ENCODE data around the gene ADCY2.

The ADCY2 gene

DNA sequence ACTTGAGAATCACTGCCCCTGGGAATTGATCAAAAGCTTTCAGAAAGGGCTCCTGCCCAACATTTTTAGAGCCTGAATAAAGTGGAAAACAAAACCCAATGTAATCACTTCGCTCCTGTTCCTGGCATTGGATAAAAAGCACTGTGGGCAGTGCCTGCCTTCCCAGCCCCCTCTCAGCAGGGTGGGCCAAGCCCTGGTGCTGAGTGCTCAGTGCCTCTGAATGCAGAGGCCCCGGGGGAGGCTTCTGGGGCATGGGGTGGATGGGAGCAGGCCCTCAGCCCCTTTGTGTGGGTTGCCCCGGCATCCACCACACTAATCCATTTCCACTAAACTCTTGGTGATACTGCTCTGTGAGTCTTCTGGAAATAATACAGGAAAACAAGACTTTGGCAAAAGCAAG is 399.4 kb downstream of the ADCY2 start:
- no peak for DNase-seq

- no peak for DNase-seq
Observed at GRCh38 chr5:7801891-7802614, 406.1 kb downstream of the ADCY2 start.

DNA sequence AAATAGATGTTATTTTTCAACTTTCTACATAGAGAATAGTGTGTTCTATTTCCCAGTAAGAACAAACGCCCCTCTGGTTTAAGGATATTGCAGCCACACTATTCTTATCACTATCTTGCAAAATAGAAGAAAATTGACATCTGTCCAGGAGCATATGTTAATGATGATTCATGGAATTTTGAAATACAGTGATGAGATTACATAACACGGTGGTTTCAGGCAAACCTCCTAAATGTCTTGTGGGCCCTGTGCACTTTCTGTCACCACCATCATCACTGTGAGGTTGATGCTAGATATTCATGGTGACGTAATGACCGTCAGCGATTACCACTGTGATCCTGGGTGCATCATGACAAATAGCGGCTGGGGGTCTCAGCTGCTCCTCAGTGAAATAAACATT is 406.9 kb downstream of the ADCY2 start:
- no peak for DNase-seq

DNA sequence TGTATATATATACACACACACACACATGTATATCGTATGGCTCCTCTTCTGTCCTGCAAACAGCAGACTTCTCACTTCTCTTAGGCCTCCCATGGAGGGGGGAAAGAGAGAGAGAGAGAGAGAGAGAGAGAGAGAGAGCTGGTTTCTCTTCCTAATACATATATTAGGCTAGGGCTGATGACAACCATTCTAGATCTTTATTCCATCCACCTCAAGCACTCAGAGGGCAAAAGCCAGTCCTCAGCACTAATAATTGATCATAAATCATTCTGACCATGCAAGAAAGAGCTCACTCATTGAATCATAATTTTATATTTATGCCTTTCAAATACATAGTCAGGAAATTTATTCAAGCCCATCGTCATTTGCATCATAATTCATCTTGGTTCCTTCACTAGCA is 408.0 kb downstream of the ADCY2 start:
- no peak for DNase-seq

- DNase-seq: no peak
Observed at GRCh38 chr5:7805379-7805778, 409.4 kb downstream of the ADCY2 start.

DNA sequence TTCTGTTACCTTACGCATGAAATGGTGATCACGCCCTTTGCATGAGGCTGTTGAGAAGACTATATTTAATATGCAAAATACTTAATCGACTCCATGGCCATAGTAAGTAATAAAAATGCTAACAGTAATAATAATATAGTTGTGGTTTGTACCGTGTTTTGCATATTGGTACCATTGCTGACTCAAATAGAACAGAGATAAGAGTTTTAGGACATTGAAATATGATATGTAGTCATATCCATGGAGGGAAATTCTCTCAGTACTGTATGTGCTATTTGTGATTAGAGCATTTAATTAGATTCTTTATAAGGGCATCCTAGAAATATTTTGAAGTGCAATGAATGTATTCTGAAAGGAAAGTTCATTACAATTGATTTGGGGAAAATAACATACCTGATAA is 413.1 kb downstream of the ADCY2 start:
- no peak for DNase-seq

DNA sequence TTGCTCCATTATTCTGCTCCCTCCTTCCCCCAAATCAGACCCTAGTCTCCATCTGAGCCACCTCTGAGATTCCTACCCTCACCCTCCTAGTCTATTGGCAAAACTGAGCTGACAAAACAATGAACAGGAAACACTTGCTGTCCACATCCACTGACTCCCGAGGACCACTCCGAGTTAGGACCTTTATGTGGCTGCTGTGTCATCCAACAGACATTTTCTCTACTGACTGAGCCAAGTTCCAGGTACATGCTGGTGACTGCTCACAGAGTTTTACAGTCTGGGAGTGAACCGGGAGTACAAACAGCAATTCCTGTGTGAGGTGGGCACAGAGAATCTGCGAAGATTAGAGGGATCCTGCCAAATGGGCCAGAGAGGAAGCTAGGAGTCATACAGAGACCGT is 415.8 kb downstream of the ADCY2 start:
- DNase-seq: no peak

DNA sequence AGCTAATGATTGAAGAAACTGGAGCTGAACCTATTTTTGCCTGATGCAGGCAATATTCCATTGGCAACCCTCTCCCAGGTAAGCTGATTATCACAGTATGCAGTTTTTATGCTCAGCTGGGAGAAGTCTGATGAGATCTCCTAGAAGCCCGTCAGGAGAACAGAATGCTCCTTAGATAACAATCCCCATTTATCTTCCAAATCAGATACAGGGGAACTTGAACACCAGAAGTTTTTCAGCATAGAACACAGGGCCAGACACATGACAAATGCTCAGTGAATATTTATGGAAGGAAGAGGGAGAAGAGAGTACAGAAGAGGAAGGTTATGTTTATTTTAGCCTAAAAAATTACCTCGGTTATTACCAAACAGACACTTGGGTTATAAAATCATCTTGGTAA is 417.1 kb downstream of the ADCY2 start:
- no peak for DNase-seq

DNA sequence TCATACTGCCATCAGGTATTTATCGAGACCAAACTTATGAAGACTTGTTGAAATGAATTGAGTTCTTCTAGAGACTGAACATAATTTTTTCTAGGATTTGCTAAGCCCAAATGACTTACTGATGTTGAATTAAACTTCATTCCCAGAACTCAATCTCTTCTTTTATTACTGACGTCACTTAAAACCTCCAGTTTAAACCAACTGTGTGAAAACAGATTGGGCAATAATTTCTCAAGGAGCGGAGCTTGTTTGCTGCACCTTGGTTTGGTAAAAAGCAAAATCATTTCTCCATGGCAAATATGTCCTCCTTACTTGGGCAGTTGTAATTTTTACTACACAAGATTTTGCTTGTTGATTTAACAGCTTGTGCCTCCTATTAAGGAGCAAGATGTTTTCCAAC is 417.6 kb downstream of the ADCY2 start:
- no peak for DNase-seq

- no peak for DNase-seq
Observed at GRCh38 chr5:7814816-7815215, 418.9 kb downstream of the ADCY2 start.

GRCh38 chr5:7815892-7816534 is 420.1 kb downstream of the ADCY2 start:
- DNase-seq: peak; percentile 63

- no peak for DNase-seq
Observed at GRCh38 chr5:7816535-7816901, 420.6 kb downstream of the ADCY2 start.

GRCh38 chr5:7822449-7822848 is 426.5 kb downstream of the ADCY2 start:
- no peak for DNase-seq

DNA sequence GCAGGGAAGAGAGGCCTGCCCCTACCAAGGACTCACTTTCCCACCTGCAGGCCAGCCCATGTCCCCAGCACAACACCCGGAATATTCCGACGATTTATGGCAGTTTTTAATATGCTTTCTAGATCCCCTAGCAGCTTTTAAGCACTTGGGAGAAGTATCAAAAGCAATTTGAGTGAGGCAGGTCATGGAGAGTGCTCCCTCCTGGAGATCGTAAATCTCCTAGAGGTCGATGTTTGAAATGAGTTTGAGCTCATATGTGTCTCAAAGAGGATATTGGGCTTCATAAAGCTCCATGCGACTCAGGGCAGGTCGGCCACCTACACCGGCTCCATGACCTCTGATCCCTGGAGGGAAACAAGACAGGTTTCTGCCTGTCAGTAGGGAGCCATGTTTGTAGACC is 427.7 kb downstream of the ADCY2 start:
- no peak for DNase-seq

DNA sequence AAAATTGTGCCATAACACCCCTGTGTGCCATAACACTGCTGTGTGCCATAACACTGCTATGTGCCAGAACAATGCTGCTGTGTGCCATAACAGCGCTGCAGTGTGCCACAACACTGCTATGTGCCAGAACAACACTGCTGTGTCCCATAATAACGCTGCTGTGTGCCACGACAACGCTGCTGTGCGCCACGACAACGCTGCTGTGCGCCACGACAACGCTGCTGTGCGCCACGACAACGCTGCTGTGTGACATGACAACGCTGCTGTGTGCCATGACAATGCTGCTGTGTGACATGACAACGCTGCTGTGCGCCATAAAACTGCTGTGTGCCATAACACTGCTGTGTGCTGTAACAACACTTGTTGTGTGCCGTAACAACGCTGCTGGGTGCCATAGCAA is 429.1 kb downstream of the ADCY2 start:
- no peak for DNase-seq

- DNase-seq: no peak
Observed at GRCh38 chr5:7825630-7826029, 429.7 kb downstream of the ADCY2 start.

DNA sequence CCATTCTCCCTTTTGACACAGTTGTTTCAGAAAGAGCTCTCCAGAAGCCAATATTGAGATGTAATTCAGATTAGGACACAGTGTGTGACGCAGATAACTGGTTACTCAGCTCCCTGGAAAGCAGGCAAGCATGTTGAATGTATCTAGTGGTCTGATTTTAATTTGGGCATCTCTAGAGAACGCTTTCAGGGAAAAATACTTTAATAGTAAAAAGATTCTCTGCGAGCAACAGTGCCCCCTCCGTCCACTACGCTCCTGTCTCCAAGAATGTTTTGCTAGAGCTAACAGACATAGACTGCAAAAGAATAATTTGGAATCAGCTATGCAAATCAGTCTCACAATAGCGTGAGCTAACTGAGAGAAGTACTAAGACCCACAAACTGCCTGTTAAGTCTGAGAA is 431.7 kb downstream of the ADCY2 start:
- DNase-seq: no peak

DNA sequence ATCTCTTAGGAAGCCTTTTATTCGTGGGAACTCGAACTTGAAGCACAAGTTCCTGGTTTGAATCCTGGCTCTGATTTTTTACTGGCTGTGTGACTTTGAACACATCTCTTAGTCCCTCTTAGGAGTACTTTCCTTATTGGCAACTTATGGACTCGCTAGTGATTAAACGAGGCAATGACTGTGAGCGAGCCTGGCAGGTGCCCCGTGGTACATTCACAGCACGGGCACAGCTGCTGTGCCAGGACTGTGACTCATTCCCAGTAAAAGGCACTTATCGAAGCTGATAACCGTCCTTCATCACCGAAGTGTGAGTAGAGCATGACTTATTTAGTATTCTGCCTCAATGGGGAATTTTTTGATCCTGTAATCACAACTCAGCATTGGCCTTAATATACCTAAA is 432.3 kb downstream of the ADCY2 start:
- no peak for DNase-seq

GRCh38 chr5:7834982-7835381 is 439.0 kb downstream of the ADCY2 start:
- no peak for DNase-seq

DNA sequence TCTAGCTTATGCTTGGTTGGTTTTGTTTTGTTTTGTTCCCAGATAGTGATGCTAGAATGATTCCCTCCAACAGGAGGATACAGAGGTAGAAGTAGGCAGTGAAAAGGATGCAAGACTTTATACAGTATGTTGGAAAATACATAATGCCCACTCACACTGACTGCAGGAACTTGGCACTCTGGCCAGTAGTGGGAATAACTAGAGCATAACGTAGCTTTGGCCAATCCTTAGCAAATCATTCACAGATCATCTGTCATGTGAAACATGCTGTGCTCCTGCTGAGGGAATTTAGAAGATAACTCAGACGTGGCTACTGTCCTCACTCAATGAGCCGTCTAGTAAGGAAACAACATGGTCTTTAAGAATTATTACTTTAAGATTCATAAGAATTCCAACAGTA is 441.5 kb downstream of the ADCY2 start:
- no peak for DNase-seq

DNA sequence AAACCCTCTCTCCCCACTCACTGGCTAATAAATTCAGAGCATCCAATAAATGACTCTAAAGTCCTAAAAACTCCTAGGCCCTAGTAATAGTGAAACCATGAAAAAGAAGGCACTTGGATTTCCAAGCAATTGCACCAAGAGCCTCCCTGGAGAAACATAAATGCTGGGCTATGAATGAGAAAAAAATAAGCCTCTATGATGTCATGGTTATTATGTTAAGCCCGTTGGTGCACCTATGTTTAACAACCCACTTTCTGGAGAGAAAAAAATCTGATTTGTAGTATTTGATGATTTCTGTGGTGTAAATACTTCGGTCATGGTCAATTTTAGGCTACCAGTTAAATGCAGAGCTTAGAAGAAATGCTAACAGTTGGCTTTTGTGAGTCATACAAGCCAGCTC is 446.6 kb downstream of the ADCY2 start:
- DNase-seq: no peak

DNA sequence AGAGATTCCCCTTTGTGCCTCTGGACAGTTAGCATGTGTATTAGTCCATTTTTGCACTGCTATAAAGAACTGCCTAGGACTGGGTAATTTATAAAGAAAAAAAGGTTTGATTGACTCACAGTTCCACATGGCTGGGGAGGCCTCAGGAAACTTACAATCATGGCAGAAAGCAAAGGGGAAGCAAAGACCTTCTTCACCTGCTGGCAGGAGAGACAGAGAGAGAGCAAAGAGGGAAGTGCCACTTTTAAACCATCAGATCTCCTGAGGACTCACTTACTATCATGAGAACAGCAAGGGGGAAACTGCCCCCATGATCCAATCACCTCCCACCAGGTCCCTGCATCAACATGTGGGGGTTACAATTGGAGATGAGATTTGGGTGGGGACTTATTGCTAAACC is 449.0 kb downstream of the ADCY2 start:
- DNase-seq: no peak

- DNase-seq: no peak
Observed at GRCh38 chr5:7845557-7845956, 449.6 kb downstream of the ADCY2 start.

- DNase-seq: no peak
Observed at GRCh38 chr5:7846327-7846726, 450.4 kb downstream of the ADCY2 start.

GRCh38 chr5:7848296-7848695 is 452.4 kb downstream of the ADCY2 start:
- no peak for DNase-seq
